SK-N-SH (cell line): ENCODE results near the gene CCR9. TPM values are rescaled to one million over a fixed set of nuclear protein-coding genes. Genes with fewer than 3 reads are reported as not detected.

Experiments used
- CTCF ChIA-PET: fragments of 300-600, 350-600 bp; formaldehyde crosslinking; extraction: SDS; loops from one replicate; lab custom pipeline; 2021; lab: Yijun Ruan, JAX
- POLR2A ChIA-PET: fragments of 350-600 bp; sonication (Branson Sonifier 250); formaldehyde crosslinking; extraction: SDS; loops from one replicate; lab custom pipeline; 2020; ENCODE audit warnings: antibody characterized with exemption, inconsistent platforms; lab: Yijun Ruan, JAX
- DNase-seq: peaks from one replicate; pipeline ENCODE4 v3.0.0; 2012
- H2AFZ ChIP-seq: fragments of 200-600 bp; sonication (generic); 2 replicates; pipeline ENCODE4 v1.8.1; 2016; ENCODE audit warnings: antibody characterized with exemption, mild to moderate bottlenecking, low read depth
- H3F3A ChIP-seq: fragments of 200-600 bp; sonication (generic); replicated peaks from 2 replicates; pipeline ENCODE3; 2016; ENCODE audit warnings: antibody characterized with exemption, mild to moderate bottlenecking; ENCODE audit not compliant: insufficient read depth
- H3K27ac ChIP-seq, 2 experiments: fragments of 200-500 bp in 1 of 2; fragments of 200-600 bp in 1 of 2; sonication (Bioruptor generic) in 1 of 2; sonication (generic), shearing (Covaris generic) in 1 of 2; 2 replicates each; pipeline versions ENCODE4 v1.5.1 to v1.6.1; 2014 to 2016; ENCODE audit warnings: low read depth in 2 of 2, inconsistent platforms in 1 of 2, low read length in 1 of 2, mild to moderate bottlenecking in 1 of 2, mixed read lengths in 1 of 2
- H3K27me3 ChIP-seq: fragments of 200-600 bp; sonication (generic), shearing (Covaris generic); 2 replicates; pipeline ENCODE4 v1.6.1; 2016; ENCODE audit warnings: mixed run types; ENCODE audit not compliant: insufficient read depth
- H3K36me3 ChIP-seq, 2 experiments: fragments of 200-500 bp in 1 of 2; fragments of 200-600 bp in 1 of 2; sonication (Bioruptor generic) in 1 of 2; sonication (generic) in 1 of 2; replicated peaks in 1 of 2; 2 replicates each; pipeline versions ENCODE3 to v1.5.1; 2014 to 2016; ENCODE audit warnings: low read length in 1 of 2, mild to moderate bottlenecking in 1 of 2; ENCODE audit not compliant: insufficient read depth in 2 of 2, control insufficient read depth in 1 of 2
- H3K4me1 ChIP-seq, 2 experiments: fragments of 200-500 bp in 1 of 2; fragments of 200-600 bp in 1 of 2; sonication (Bioruptor generic) in 1 of 2; sonication (generic), shearing (Covaris generic) in 1 of 2; 2 replicates each; pipeline versions ENCODE4 v1.5.1 to v1.6.1; 2014 to 2016; ENCODE audit warnings: low read depth in 1 of 2, low read length in 1 of 2, mixed run types in 1 of 2; ENCODE audit not compliant: insufficient read depth in 2 of 2, control insufficient read depth in 1 of 2
- H3K4me2 ChIP-seq: fragments of 200-600 bp; sonication (generic), shearing (Covaris generic); 2 replicates; pipeline ENCODE4 v1.6.1; 2017; ENCODE audit warnings: mixed run types
- H3K4me3 ChIP-seq, 2 experiments: fragments of 200-500 bp in 1 of 2; fragments of 200-600 bp in 1 of 2; sonication (Bioruptor generic) in 1 of 2; sonication (generic), shearing (Covaris generic) in 1 of 2; 2 replicates each; pipeline versions ENCODE4 v1.5.1 to v1.8.1; 2014 to 2016; ENCODE audit warnings: low read depth in 2 of 2, inconsistent platforms in 1 of 2, low read length in 1 of 2, mild to moderate bottlenecking in 1 of 2, mixed read lengths in 1 of 2, moderate library complexity in 1 of 2
- H3K79me2 ChIP-seq: fragments of 200-600 bp; sonication (generic); 2 replicates; pipeline ENCODE4 v1.8.1; 2017; ENCODE audit warnings: mild to moderate bottlenecking; ENCODE audit not compliant: insufficient read depth
- H3K9ac ChIP-seq: fragments of 200-600 bp; sonication (generic); 2 replicates; pipeline ENCODE4 v1.6.1; 2017; ENCODE audit warnings: mixed run types
- H3K9me2 ChIP-seq: fragments of 200-600 bp; sonication (generic); 2 replicates; pipeline ENCODE4 v1.6.1; 2017; ENCODE audit warnings: mixed run types
- H3K9me3 ChIP-seq: fragments of 200-600 bp; sonication (generic); 2 replicates; pipeline ENCODE4 v1.6.1; 2017; ENCODE audit warnings: mixed run types, mild to moderate bottlenecking, moderate library complexity
- H4K20me1 ChIP-seq: fragments of 200-600 bp; sonication (generic); 2 replicates; pipeline ENCODE4 v1.6.1; 2017; ENCODE audit warnings: mild to moderate bottlenecking, mixed run types; ENCODE audit not compliant: insufficient read depth
- ELF1 ChIP-seq: IDR thresholded peaks from 2 replicates; pipeline ENCODE4 v1.4.0; 2012
- EP300 ChIP-seq, 2 experiments: IDR thresholded peaks; 2 replicates each; pipeline versions ENCODE4 v1.4.0 to v1.6.1; 2012; ENCODE audit warnings: borderline replicate concordance in 1 of 2, low read depth in 1 of 2, low read length in 1 of 2
- EZH2phosphoT487 ChIP-seq: fragments of 200-600 bp; sonication (generic); IDR thresholded peaks from 2 replicates; pipeline ENCODE4 v1.6.1; 2017; ENCODE audit warnings: low read depth, mixed run types, mild to moderate bottlenecking, antibody characterized with exemption, moderate library complexity, borderline replicate concordance
- FOXJ3 ChIP-seq: sonication (generic); formaldehyde crosslinking; IDR thresholded peaks from 2 replicates; pipeline ENCODE4 v1.5.1; 2020; ENCODE audit warnings: mild to moderate bottlenecking, missing genetic modification reagents
- FOXM1 ChIP-seq: IDR thresholded peaks from 2 replicates; pipeline ENCODE4 v1.4.0; 2012; ENCODE audit warnings: low read depth, mild to moderate bottlenecking
- JUND ChIP-seq: IDR thresholded peaks from 2 replicates; pipeline ENCODE4 v1.4.0; 2012
- MEF2A ChIP-seq: IDR thresholded peaks from 2 replicates; pipeline ENCODE4 v1.4.0; 2012; ENCODE audit warnings: low read depth, borderline replicate concordance
- MXI1 ChIP-seq: IDR thresholded peaks from 2 replicates; pipeline ENCODE4 v1.6.1; 2012; ENCODE audit warnings: mild to moderate bottlenecking, low read depth, low read length, improper control_type of control experiment
- NFIC ChIP-seq: IDR thresholded peaks from 2 replicates; pipeline ENCODE4 v1.4.0; 2012; ENCODE audit warnings: borderline replicate concordance
- POLR2AphosphoS5 ChIP-seq: IDR thresholded peaks from 2 replicates; pipeline ENCODE4 v1.6.1; 2012; ENCODE audit warnings: low read depth, low read length
- RAD21 ChIP-seq: IDR thresholded peaks from 2 replicates; pipeline ENCODE4 v1.6.1; 2012; ENCODE audit warnings: mild to moderate bottlenecking, low read length
- RCOR1 ChIP-seq: fragments of 150-350 bp; IDR thresholded peaks from 2 replicates; pipeline ENCODE4 v1.6.1; 2017; ENCODE audit warnings: antibody characterized with exemption, low read length
- RFX5 ChIP-seq: IDR thresholded peaks from 2 replicates; pipeline ENCODE4 v1.6.1; 2012; ENCODE audit warnings: mild to moderate bottlenecking, improper control_type of control experiment, low read length
- RXRA ChIP-seq: IDR thresholded peaks from 2 replicates; pipeline ENCODE4 v1.4.0; 2012; ENCODE audit warnings: low read depth, mild to moderate bottlenecking, borderline replicate concordance
- SIN3A ChIP-seq: IDR thresholded peaks from 2 replicates; pipeline ENCODE4 v1.6.1; 2012; ENCODE audit warnings: low read depth, mild to moderate bottlenecking, low read length, moderate library complexity, borderline replicate concordance
- TAF1 ChIP-seq: IDR thresholded peaks from 2 replicates; pipeline ENCODE4 v1.6.1; 2012; ENCODE audit warnings: low read depth, mild to moderate bottlenecking, low read length, moderate library complexity, borderline replicate concordance
- WGBS: methylation state at CpG from one replicate; pipeline ENCODE4 v1.1.6; 2017; ENCODE audit warnings: low lambda C conversion rate; 5-methylcytosine and 5-hydroxymethylcytosine counted together
- polyA plus RNA-seq, 3 experiments: library from polyadenylated mRNA; depleted of rRNA; stranded (reverse); fragments of >200 nt; gene quantifications; 2 replicates each; pipeline ENCODE4 v1.2.3, GENCODE V29; 2012
- TF ChIP-seq, protein P1 (sequence below): fragments of 150-350 bp; IDR thresholded peaks from 2 replicates; pipeline ENCODE4 v1.6.1; 2016; ENCODE audit warnings: mild to moderate bottlenecking, low read depth, low read length
- TF ChIP-seq, protein P2 (sequence below): IDR thresholded peaks from 2 replicates; pipeline ENCODE4; 2012
- TF ChIP-seq, protein P3 (sequence below): IDR thresholded peaks from 2 replicates; pipeline ENCODE4 v1.4.0; 2012; ENCODE audit warnings: low read depth, borderline replicate concordance
- TF ChIP-seq, protein P4 (sequence below): IDR thresholded peaks from 2 replicates; pipeline ENCODE4 v1.6.1; 2012; ENCODE audit warnings: mild to moderate bottlenecking, low read depth, low read length, moderate library complexity

Gene CCR9
- polyA plus RNA-seq, 1 of the 3 experiments (the other 2 are of a cell fraction), result not detected

DNA sequence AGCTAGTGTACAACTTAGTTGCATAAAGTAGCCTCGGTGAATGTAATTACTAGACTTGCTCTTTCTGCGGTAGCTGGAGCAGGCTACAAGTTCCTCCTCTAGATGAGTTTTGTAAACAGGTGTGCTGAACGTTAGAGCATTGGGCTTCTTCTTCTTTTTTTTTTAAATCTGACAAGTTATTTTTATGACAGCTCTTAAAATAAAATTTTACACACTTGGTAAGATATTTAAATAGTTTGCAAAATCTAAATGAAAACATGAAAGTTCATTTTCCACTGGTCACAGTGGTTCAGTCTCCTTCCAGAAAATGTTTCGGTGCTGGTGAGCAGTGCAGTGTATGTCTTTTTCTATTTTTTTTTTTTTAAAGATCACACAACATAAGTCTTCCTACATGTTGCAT, 3.0 kb downstream of the CCR9 start:
- Histone ChIP-seq H4K20me1 (no peaks in the 10 kb centered on the region), H3K36me3 (no peaks in the 10 kb centered on the region), H3K27me3 (no peaks in the 10 kb centered on the region), H3K27ac (no peak overlapping the region), H3K9me2 (no peaks in the 10 kb centered on the region), H3K9me3 (no peaks in the 10 kb centered on the region), H3F3A (no peaks in the 10 kb centered on the region), H3K9ac (no peak overlapping the region), H3K79me2 (no peaks in the 10 kb centered on the region), H3K4me3 (no peak overlapping the region), H3K4me2 (no peak overlapping the region), H3K4me1 (peaks cover 0 to 4% of the 10 kb centered on the region in 2 experiments; a peak in 1 of 4 replicates), H2AFZ (no peak overlapping the region)
- POLR2A ChIA-PET, result no interaction called here
- CTCF ChIA-PET, result interaction anchor here (0.9 to 1.3 kb wide), 2 partner anchors 40 to 127 kb away, joined by 3 read pairs; no protein-coding TSS in a partner anchor
- 72% methylated on average over 4 of the region's 4 CpGs for WGBS
- TF ChIP-seq RXRA, result no peak
- TF ChIP-seq, protein P1, sequence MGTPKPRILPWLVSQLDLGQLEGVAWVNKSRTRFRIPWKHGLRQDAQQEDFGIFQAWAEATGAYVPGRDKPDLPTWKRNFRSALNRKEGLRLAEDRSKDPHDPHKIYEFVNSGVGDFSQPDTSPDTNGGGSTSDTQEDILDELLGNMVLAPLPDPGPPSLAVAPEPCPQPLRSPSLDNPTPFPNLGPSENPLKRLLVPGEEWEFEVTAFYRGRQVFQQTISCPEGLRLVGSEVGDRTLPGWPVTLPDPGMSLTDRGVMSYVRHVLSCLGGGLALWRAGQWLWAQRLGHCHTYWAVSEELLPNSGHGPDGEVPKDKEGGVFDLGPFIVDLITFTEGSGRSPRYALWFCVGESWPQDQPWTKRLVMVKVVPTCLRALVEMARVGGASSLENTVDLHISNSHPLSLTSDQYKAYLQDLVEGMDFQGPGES, result no peak
- no peak for TF ChIP-seq EZH2phosphoT487
- TF ChIP-seq NFIC, result no peak
- no peak for TF ChIP-seq EP300 (IDR thresholded peaks at IDR 0.05; ENCODE audit: borderline replicate concordance in 1 of 2, low read depth in 1 of 2, low read length in 1 of 2)
- TF ChIP-seq RAD21, result no peak
- TF ChIP-seq MEF2A, result no peak
- no peak for TF ChIP-seq FOXJ3 (CRISPR knock-in tag)
- DNase-seq, result no peak

DNA sequence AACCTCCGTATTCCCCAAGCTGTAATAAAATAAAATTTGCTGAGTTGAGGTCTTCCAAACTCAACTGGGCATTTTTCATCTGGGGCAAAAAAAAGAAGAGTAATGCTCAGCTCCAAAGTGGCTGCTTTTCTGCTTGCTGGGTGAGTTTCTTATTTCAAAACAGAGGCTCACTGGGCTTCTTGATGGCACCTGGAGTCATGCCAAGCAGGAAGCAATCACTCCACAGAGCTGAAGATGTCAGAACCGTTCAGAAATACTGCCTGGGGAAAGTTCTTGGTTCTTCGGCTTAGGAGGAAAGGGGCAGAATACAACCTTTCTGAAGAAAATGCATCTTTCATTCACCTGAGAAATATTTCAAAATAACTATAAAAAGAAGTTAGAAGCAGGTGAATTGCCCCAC, 4.1 kb downstream of the CCR9 start:
- Histone ChIP-seq H3K79me2 (no peaks in the 10 kb centered on the region), H2AFZ (no peak overlapping the region), H3K4me3 (no peak overlapping the region), H3K36me3 (no peaks in the 10 kb centered on the region), H3F3A (no peaks in the 10 kb centered on the region), H3K4me2 (no peak overlapping the region), H3K9me2 (no peaks in the 10 kb centered on the region), H4K20me1 (no peaks in the 10 kb centered on the region), H3K27me3 (no peaks in the 10 kb centered on the region), H3K27ac (no peak overlapping the region), H3K9ac (no peak overlapping the region), H3K4me1 (peaks cover 0 to 10% of the 10 kb centered on the region in 2 experiments; a peak in 1 of 4 replicates), H3K9me3 (no peaks in the 10 kb centered on the region)
- CTCF ChIA-PET, result no interaction called here
- DNase-seq, result no peak
- 56% methylated on average over 3 of the region's 3 CpGs for WGBS
- POLR2A ChIA-PET, result no interaction called here
- TF ChIP-seq, protein P2, sequence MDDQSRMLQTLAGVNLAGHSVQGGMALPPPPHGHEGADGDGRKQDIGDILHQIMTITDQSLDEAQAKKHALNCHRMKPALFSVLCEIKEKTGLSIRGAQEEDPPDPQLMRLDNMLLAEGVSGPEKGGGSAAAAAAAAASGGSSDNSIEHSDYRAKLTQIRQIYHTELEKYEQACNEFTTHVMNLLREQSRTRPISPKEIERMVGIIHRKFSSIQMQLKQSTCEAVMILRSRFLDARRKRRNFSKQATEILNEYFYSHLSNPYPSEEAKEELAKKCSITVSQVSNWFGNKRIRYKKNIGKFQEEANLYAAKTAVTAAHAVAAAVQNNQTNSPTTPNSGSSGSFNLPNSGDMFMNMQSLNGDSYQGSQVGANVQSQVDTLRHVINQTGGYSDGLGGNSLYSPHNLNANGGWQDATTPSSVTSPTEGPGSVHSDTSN, result no peak
- TF ChIP-seq POLR2AphosphoS5, result no peak
- TF ChIP-seq JUND, result no peak
- TF ChIP-seq TAF1, result no peak
- no peak for TF ChIP-seq RAD21
- no peak for TF ChIP-seq EZH2phosphoT487
- no peak for TF ChIP-seq MXI1
- TF ChIP-seq, protein P3, sequence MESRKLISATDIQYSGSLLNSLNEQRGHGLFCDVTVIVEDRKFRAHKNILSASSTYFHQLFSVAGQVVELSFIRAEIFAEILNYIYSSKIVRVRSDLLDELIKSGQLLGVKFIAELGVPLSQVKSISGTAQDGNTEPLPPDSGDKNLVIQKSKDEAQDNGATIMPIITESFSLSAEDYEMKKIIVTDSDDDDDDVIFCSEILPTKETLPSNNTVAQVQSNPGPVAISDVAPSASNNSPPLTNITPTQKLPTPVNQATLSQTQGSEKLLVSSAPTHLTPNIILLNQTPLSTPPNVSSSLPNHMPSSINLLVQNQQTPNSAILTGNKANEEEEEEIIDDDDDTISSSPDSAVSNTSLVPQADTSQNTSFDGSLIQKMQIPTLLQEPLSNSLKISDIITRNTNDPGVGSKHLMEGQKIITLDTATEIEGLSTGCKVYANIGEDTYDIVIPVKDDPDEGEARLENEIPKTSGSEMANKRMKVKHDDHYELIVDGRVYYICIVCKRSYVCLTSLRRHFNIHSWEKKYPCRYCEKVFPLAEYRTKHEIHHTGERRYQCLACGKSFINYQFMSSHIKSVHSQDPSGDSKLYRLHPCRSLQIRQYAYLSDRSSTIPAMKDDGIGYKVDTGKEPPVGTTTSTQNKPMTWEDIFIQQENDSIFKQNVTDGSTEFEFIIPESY, result no peak
- TF ChIP-seq EP300 (IDR thresholded peaks at IDR 0.05; ENCODE audit: borderline replicate concordance in 1 of 2, low read depth in 1 of 2, low read length in 1 of 2), result no peak
- TF ChIP-seq NFIC, result no peak
- no peak for TF ChIP-seq FOXM1
- TF ChIP-seq, protein P4, sequence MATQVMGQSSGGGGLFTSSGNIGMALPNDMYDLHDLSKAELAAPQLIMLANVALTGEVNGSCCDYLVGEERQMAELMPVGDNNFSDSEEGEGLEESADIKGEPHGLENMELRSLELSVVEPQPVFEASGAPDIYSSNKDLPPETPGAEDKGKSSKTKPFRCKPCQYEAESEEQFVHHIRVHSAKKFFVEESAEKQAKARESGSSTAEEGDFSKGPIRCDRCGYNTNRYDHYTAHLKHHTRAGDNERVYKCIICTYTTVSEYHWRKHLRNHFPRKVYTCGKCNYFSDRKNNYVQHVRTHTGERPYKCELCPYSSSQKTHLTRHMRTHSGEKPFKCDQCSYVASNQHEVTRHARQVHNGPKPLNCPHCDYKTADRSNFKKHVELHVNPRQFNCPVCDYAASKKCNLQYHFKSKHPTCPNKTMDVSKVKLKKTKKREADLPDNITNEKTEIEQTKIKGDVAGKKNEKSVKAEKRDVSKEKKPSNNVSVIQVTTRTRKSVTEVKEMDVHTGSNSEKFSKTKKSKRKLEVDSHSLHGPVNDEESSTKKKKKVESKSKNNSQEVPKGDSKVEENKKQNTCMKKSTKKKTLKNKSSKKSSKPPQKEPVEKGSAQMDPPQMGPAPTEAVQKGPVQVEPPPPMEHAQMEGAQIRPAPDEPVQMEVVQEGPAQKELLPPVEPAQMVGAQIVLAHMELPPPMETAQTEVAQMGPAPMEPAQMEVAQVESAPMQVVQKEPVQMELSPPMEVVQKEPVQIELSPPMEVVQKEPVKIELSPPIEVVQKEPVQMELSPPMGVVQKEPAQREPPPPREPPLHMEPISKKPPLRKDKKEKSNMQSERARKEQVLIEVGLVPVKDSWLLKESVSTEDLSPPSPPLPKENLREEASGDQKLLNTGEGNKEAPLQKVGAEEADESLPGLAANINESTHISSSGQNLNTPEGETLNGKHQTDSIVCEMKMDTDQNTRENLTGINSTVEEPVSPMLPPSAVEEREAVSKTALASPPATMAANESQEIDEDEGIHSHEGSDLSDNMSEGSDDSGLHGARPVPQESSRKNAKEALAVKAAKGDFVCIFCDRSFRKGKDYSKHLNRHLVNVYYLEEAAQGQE, result no peak
- TF ChIP-seq RCOR1, result no peak
- TF ChIP-seq ELF1, result no peak
- no peak for TF ChIP-seq SIN3A
- TF ChIP-seq RFX5, result no peak
